Testis (tissue), 3 donors: ENCODE data around the gene KLK8. TPM values are rescaled to one million over a fixed set of nuclear protein-coding genes. Genes with fewer than 3 reads are reported as not detected.
"Not testable (repeated sequence)": the region's sequence is repeated elsewhere in the genome, so short reads cannot be mapped to it uniquely, and the experiment has no call there.

Experiments used
- DNase-seq: peaks from one replicate; pipeline ENCODE4 v3.0.0-alpha.2; 2019
- H3K27ac ChIP-seq, 2 donors: fragments of 200-600 bp; sonication (generic); one replicate each; pipeline ENCODE4 v1.5.1; 2019
- H3K27me3 ChIP-seq: fragments of 200-600 bp; sonication (generic); one replicate; pipeline ENCODE4 v1.5.1; 2019
- H3K36me3 ChIP-seq: fragments of 200-600 bp; sonication (generic); one replicate; pipeline ENCODE4 v1.5.1; 2017; ENCODE audit warnings: low read depth; ENCODE audit errors: missing control alignments
- H3K4me1 ChIP-seq: fragments of 200-600 bp; sonication (generic); one replicate; pipeline ENCODE4 v1.5.1; 2019
- H3K4me3 ChIP-seq, 2 donors: fragments of 200-600 bp; sonication (generic); one replicate each; pipeline ENCODE4 v1.5.1; 2017 to 2019
- H3K9me3 ChIP-seq: fragments of 200-600 bp; sonication (generic); one replicate; pipeline ENCODE4 v1.5.1; 2017
- CTCF ChIP-seq, 3 experiments: fragments of 450-650 bp in 2 of 3; fragments of 200-600 bp in 1 of 3; sonication (generic) in 1 of 3; IDR thresholded peaks; one replicate each; pipeline ENCODE4 v1.5.1; 2016 to 2019; ENCODE audit warnings: antibody characterized with exemption in 3 of 3, mild to moderate bottlenecking in 2 of 3, moderate library complexity in 1 of 3
- POLR2A ChIP-seq: fragments of 450-650 bp; IDR thresholded peaks from one replicate; pipeline ENCODE4 v1.6.1; 2017; ENCODE audit warnings: antibody characterized with exemption, mild to moderate bottlenecking, moderate library complexity
- WGBS, 2 donors: methylation state at CpG; one replicate each; pipeline ENCODE4 v1.1.5; 2018; 5-methylcytosine and 5-hydroxymethylcytosine counted together
- intact Hi-C: fragments of 100-400 bp; cut with DNase I; formaldehyde crosslinking; loops from one replicate; pipeline ENCODE4 v1.15.1; 2023; ENCODE audit warnings: low total_unique reads
- polyA plus RNA-seq: library from polyadenylated mRNA; stranded (reverse); fragments of 350-450 nt; fragmentation: Illumina TruSeq; extraction: RNeasy Lipid Tissue Mini Kit (QIAGEN cat#74804); gene quantifications from one replicate; pipeline ENCODE4 v1.2.3, GENCODE V29; 2014; ENCODE audit warnings: low read depth, low replicate concordance; ENCODE audit not compliant: insufficient read depth
- total RNA-seq, 2 donors: library from RNA; depleted of rRNA; stranded (reverse); fragments of >200 nt; gene quantifications; one replicate each; pipeline ENCODE4 v1.2.3, GENCODE V29; 2016

Gene KLK8
- total and polyA plus RNA-seq, 3 donors from 2014 or later, result 2.7 to 4.9 (median 2.9) TPM

- H3K36me3 ChIP-seq, result no peaks in the 10 kb centered on the region
- no peak overlapping the region for H3K4me3 ChIP-seq
- no peaks in the 10 kb centered on the region for H3K27me3 ChIP-seq
- no peaks in the 10 kb centered on the region for H3K4me1 ChIP-seq
- H3K9me3 ChIP-seq, result no peaks in the 10 kb centered on the region
- intact Hi-C loops, result no loop called here
- 80 to 85% methylated on average over 10 of the region's 10 CpGs for WGBS, 2 donors
- no peak overlapping the region for H3K27ac ChIP-seq
- TF ChIP-seq POLR2A (no peak), CTCF (IDR thresholded peaks at IDR 0.05) (no peak)
- DNase-seq, result no peak
Observed at GRCh38 chr19:51000426-51000825, 978 bp downstream of the KLK8 start.

- no peak overlapping the region for H3K27ac ChIP-seq
- DNase-seq, result no peak
- no peak overlapping the region for H3K4me3 ChIP-seq
- H3K27me3 ChIP-seq, result no peaks in the 10 kb centered on the region
- H3K4me1 ChIP-seq, result no peaks in the 10 kb centered on the region
- H3K36me3 ChIP-seq, result no peaks in the 10 kb centered on the region
- 78 to 81% methylated on average over 4 of the region's 4 CpGs for WGBS, 2 donors
- H3K9me3 ChIP-seq, result no peaks in the 10 kb centered on the region
- no peak for TF ChIP-seq CTCF (IDR thresholded peaks at IDR 0.05)
- no peak for TF ChIP-seq POLR2A
- intact Hi-C loops, result no loop called here
Observed at GRCh38 chr19:50998686-50999085, 2.7 kb downstream of the KLK8 start.

- no peak for DNase-seq
- H3K4me1 ChIP-seq, result no peaks in the 10 kb centered on the region
- intact Hi-C loops, result no loop called here
- no peak overlapping the region for H3K27ac ChIP-seq
- H3K9me3 ChIP-seq, result no peaks in the 10 kb centered on the region
- no peak for TF ChIP-seq CTCF (IDR thresholded peaks at IDR 0.05)
- H3K27me3 ChIP-seq, result no peaks in the 10 kb centered on the region
- WGBS, 2 donors, result 66 to 74% methylated on average over 5 of the region's 5 CpGs
- H3K36me3 ChIP-seq, result no peaks in the 10 kb centered on the region
- H3K4me3 ChIP-seq, result no peak overlapping the region
Observed at GRCh38 chr19:50998061-50998460, 3.3 kb downstream of the KLK8 start.

- no peak for TF ChIP-seq CTCF (IDR thresholded peaks at IDR 0.05)
- no peak for TF ChIP-seq POLR2A
- intact Hi-C loops, result no loop called here
- 65 to 81% methylated on average over 2 of the region's 2 CpGs for WGBS, 2 donors
- no peaks in the 10 kb centered on the region for H3K9me3 ChIP-seq
- H3K36me3 ChIP-seq, result no peaks in the 10 kb centered on the region
- no peaks in the 10 kb centered on the region for H3K27me3 ChIP-seq
- H3K4me1 ChIP-seq, result no peaks in the 10 kb centered on the region
- peak; percentile 59 for DNase-seq
- H3K27ac ChIP-seq, result no peak overlapping the region
- H3K4me3 ChIP-seq, result no peak overlapping the region
Observed at GRCh38 chr19:50994129-50994528, 7.3 kb downstream of the KLK8 start.

- intact Hi-C loops, result no loop called here
- no peaks in the 10 kb centered on the region for H3K36me3 ChIP-seq
- H3K4me3 ChIP-seq, result no peak overlapping the region
- WGBS, 2 donors, result 61 to 75% methylated on average over 2 of the region's 2 CpGs
- H3K27ac ChIP-seq, result no peak overlapping the region
- H3K27me3 ChIP-seq, result no peaks in the 10 kb centered on the region
- DNase-seq, result no peak
- H3K9me3 ChIP-seq, result no peaks in the 10 kb centered on the region
- TF ChIP-seq CTCF (IDR thresholded peaks at IDR 0.05) (no peak), POLR2A (no peak)
- H3K4me1 ChIP-seq, result no peaks in the 10 kb centered on the region
Observed at GRCh38 chr19:50992666-50993035, 8.8 kb downstream of the KLK8 start.

GRCh38 chr19:50984416-50984815, 17.0 kb downstream of the KLK8 start:
- WGBS, 2 donors, result 52 to 63% methylated on average over 7 to 14 of the region's 14 CpGs
- H3K36me3 ChIP-seq, intact Hi-C loops, DNase-seq, H3K4me3 ChIP-seq, H3K9me3 ChIP-seq, H3K27ac ChIP-seq, H3K27me3 ChIP-seq, H3K4me1 ChIP-seq: not testable (repeated sequence)
